GM19467 (cell line): ENCODE measurements around the gene HMCN1.

ENCODE experiments used
- ATAC-seq: cut with Tn5 transposase; IDR thresholded peaks from one replicate; pipeline ENCODE4 v1.9.1; 2021; ENCODE audit warnings: mild to moderate bottlenecking, moderate library complexity; ENCODE audit not compliant: unreplicated experiment

Gene HMCN1

GRCh38 chr1:185798505-185798904 lies 64.3 kb downstream of the HMCN1 start:
- no peak for ATAC-seq

GRCh38 chr1:185803241-185803640 lies 69.0 kb downstream of the HMCN1 start:
- ATAC-seq = no peak

GRCh38 chr1:185804206-185804605 lies 70.0 kb downstream of the HMCN1 start:
- no peak for ATAC-seq

GRCh38 chr1:185804608-185805007 lies 70.4 kb downstream of the HMCN1 start:
- ATAC-seq = no peak

GRCh38 chr1:185807275-185807674 lies 73.1 kb downstream of the HMCN1 start:
- no peak for ATAC-seq

- ATAC-seq = no peak
Measured at GRCh38 chr1:185808631-185809030, 74.4 kb downstream of the HMCN1 start.

GRCh38 chr1:185811073-185811709 lies 77.0 kb downstream of the HMCN1 start:
- no peak for ATAC-seq

- ATAC-seq = no peak
Measured at GRCh38 chr1:185812934-185813333, 78.7 kb downstream of the HMCN1 start.

GRCh38 chr1:185813401-185813979 lies 79.3 kb downstream of the HMCN1 start:
- ATAC-seq = peak; percentile 63

- ATAC-seq = no peak
Measured at GRCh38 chr1:185816460-185816859, 82.3 kb downstream of the HMCN1 start.

GRCh38 chr1:185819798-185820197 lies 85.6 kb downstream of the HMCN1 start:
- ATAC-seq = no peak

GRCh38 chr1:185821612-185822385 lies 87.6 kb downstream of the HMCN1 start:
- ATAC-seq = no peak

- ATAC-seq = no peak
Measured at GRCh38 chr1:185823467-185823866, 89.3 kb downstream of the HMCN1 start.

- ATAC-seq = no peak
Measured at GRCh38 chr1:185824106-185824505, 89.9 kb downstream of the HMCN1 start.

- no peak for ATAC-seq
Measured at GRCh38 chr1:185825556-185825955, 91.4 kb downstream of the HMCN1 start.

- ATAC-seq = no peak
Measured at GRCh38 chr1:185834371-185834905, 100.2 kb downstream of the HMCN1 start.

GRCh38 chr1:185835191-185835590 lies 101.0 kb downstream of the HMCN1 start:
- ATAC-seq = no peak

GRCh38 chr1:185837711-185838110 lies 103.5 kb downstream of the HMCN1 start:
- ATAC-seq = no peak

GRCh38 chr1:185838111-185838510 lies 103.9 kb downstream of the HMCN1 start:
- ATAC-seq = no peak

- no peak for ATAC-seq
Measured at GRCh38 chr1:185840880-185841279, 106.7 kb downstream of the HMCN1 start.

GRCh38 chr1:185843297-185843869 lies 109.2 kb downstream of the HMCN1 start:
- no peak for ATAC-seq

- ATAC-seq = no peak
Measured at GRCh38 chr1:185843986-185844385, 109.8 kb downstream of the HMCN1 start.
